OCI-LY3 (cell line): ENCODE data around the gene RNASET2.

Experiments used
- CTCF ChIP-seq: fragments of 200-600, 300-600 bp; sonication (generic); IDR thresholded peaks from 2 replicates; pipeline ENCODE4 v1.5.1; 2014; ENCODE audit warnings: antibody characterized with exemption, low read length, low read depth
- EZH2phosphoT487 ChIP-seq: fragments of 200-600 bp; shearing (Covaris generic); IDR thresholded peaks from 2 replicates; pipeline ENCODE4 v1.6.1; 2018; ENCODE audit warnings: antibody characterized with exemption, mixed run types, low read depth

DNA sequence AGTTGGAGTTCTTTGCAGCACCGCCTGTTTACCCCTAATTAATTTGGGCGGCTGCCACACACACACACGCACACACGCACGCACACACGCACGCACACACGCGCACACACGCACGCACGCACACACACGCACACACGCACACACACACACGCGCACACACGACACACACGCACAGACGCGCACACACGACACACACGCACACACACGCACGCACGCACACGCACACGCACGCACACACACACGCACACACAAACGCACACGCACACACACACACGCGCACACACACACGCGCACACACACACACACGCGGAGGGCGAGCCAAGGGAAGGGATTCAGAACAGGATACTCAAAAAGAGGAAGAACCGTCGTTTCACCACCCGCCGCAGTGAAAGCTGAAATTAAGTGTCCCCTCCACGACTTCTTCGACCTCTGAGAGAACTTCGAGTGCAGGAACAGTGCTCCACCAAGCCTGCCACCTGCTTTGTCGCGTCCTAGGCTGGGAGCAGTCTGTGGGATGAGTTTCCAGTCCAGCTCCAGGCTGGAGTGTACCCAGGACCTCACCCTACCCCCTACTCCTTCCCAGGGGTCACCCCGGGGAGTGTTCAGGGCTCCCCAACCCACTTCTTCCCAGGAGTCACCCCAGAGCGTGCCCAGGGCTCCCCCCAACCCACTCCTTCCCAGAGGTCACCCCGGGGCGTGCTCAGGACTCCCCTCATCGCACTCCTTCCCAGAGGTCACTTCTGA lies 1.1 kb downstream of the RNASET2 start:
- TF ChIP-seq CTCF (no peak), EZH2phosphoT487 (no peak)
